ENCODE results near the gene NUDT14.

Gene NUDT14

DNA sequence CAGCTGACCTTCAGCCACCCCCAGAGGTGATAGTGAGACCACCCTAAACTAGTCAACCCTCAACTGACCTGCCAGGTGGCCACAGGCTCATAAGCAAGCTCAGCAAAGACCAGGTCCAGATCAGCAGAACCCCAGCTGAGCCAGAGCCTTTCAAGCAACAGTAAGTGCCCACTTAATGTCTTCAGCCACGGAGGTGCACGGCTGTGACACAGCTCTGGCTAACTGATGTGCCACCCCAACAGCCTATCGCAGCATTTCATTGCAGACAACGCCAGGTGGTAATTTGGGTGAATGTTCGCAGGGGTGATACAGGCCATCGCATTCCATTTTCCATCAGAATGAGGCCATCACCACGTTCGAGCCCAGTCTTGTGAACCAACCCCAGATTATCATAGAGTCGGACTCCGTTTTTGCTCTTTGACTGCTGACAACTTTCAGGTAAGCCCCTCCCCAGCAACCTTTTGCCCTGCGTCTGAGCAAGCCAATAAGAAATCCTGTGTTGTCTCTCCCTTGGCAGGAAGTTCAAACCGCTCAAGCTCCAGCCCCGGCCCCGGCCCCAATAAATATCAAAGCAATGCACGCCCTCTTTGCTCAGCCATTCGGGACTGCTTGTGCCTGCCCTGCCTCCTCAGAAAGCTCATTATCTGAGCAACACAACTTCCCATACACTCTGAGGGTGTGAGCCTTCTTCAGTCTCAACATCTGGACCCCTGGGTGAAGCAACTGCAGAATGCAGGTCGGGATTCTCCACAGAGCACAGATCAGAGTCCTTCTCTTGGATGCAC is 56.9 kb downstream of the NUDT14 start:
- DNase-seq, result no peak

DNA sequence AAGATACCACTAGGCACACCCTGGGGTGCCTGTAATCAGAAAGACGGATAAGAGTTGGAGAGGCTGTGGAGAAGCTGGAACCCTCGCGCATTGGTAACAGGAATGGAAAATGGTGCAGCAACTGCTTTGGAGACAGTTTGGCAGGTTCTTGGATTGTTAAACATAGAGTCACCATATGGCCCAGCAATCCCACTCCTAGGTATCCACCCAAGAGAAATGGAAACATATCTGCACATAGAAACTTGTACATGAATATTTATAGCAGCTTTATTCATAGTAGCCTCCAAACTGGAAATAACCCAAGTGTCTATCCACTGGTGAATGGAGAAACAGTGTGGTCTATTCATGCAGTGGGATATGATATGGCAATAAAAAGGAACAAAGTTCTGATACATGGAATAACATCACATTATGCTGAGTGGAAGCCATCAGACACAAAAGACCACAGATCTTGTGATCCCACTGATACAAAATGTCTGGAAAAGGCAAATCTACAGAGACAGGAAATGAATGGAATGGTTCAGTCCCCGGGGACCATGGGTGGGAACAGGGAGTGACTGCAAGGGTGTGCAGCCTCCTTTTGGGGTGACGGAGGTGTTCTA is 57.9 kb downstream of the NUDT14 start:
- no peak for DNase-seq

All from Kasumi-1 (cell line).